A204.1 (cell line): ENCODE data around the gene EPHA8.

Experiments used
- FAIRE-seq: peaks from 2 replicates; lab custom pipeline; 2012; peaks lifted over from hg19 to GRCh38; lab: Jason Lieb, UNC

Gene EPHA8

DNA sequence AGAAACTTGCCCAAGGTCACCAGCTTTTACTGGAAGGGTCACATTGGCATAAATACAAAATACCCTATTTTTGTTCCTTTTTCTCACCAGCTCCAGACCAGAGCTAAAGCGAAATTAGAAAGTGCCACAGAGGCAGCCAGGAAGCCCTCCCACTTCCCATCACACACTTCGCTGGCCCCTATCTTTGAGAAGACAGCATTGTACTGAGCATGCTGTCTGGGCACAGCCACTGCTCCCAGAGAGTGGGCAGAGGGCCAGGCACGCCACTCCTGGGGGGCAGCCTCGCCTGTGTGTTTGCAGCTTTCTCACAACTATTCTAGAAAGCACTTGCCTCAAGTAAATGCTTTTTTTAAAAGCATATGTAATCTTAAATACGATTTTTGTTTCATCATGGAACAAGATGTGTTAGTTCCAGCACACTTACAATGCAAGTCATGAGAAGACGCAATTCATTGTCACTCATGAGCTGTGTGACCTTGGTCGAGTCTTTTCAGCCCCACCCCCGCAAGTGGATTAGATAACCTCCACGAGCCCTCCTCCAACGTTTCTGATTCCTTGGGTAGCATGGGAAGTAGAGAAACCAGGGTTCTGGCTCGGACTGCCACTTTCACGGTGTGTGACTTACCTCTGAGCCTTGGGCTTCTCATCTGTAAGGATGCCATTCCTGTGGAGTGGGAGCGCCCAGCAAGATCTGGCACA, 25.7 kb upstream of the EPHA8 start:
- FAIRE-seq, result no peak

DNA sequence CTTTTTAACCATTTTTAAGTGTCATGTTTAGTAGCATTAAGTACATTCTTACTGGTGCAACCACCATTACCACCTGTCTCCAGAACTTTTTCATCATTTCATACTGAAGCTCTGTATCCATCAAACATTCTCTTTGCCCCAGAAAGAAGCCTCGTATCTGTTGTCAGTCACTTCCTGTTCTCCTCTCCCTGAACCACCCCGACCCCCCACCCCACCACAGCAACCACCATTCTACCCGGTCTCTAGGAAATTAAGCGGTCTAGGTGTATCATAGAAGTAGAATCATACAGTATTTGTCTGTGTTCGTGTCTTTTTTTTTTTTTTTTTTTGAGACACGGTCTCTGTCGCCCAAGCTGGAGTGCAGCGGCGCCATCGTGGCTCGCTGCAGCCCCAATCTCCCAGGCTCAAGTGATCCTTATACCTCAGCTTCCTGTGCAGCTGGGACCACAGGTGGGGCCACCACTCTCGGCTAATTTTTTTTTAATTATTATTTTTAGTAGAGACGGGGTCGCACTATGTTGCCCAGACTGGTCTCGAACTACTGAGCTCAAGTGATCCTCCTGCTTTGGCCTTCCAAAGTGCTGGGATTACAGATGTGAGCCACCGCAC, 23.7 kb upstream of the EPHA8 start:
- FAIRE-seq, result no peak

DNA sequence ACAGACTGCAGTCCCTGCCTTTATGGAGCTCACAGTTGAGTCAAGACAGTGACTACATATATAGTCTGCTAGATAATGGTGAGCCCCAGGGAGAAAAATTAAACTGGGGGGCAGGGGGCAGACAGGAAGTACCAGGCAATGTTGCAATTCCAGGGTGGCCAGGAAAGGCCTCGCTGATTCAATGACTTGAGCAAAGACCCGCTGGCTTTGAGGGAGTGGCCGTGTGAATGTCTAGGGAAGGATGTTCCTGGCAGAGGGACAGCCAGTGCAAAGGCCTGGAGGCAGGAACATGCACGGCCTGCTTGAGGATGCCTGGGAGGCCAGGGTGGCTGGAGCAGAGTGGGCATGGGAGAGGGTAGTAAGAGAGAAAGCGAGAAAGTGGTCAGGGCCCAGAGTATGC, 23.0 kb upstream of the EPHA8 start:
- FAIRE-seq, result no peak

DNA sequence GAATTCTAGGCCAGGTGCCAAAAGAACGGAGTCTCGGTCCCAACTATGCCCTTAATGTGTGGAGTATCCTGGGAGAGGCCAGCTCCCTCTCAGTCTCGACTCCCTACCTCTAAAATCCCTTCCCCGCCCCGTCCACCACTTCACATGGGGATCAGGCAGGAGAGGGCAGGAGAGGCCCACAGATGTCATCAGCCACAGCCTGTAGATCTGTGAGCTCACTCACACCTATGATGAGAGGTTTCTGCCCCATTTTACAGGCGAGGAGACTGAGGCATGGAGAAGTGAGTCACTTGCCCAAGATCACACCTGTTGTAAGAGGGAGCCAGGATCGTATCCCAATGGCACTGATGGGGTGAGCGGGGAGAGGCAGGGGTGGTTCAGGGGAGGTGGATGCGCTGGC, 20.4 kb upstream of the EPHA8 start:
- FAIRE-seq, result no peak

DNA sequence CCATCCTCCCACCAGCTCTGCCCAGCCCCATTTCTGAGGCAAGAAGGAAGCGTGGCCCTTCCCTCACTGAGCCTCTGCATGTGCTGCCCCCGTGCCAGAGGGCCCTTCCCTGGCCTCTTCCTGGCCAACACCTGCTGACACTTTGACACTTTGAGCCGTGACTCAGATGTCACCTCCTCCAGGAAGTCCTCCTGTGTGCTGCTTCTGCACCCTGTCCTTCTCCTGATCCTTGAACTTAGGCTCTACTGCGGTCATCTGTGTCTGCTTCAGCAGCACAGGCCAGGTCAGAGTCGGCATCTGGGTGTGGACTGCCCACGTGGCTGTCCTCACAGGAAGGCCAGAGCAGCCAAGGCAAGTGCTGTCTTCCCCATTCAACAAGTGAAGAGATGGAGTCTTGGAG, 19.6 kb upstream of the EPHA8 start:
- FAIRE-seq, result no peak

DNA sequence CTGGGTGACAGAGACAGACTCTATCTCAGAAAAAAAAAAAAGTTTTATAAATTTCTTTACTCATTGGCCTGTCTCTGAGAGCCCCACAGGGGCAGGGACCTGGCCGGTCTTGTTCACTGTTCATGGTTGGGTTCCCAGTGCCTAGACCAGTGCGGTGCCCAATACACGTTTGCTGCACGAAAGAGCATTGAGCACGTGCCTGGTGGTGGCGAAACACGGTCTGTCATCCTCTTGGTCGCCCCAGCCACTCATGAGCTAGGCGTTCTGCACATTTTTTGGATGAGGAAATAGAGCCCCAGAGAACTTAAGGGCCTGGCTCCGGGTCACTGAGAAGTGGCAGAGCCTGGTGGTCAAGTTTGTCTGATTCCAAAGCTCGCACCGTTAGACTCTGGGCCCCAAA, 18.7 kb upstream of the EPHA8 start:
- no peak for FAIRE-seq

DNA sequence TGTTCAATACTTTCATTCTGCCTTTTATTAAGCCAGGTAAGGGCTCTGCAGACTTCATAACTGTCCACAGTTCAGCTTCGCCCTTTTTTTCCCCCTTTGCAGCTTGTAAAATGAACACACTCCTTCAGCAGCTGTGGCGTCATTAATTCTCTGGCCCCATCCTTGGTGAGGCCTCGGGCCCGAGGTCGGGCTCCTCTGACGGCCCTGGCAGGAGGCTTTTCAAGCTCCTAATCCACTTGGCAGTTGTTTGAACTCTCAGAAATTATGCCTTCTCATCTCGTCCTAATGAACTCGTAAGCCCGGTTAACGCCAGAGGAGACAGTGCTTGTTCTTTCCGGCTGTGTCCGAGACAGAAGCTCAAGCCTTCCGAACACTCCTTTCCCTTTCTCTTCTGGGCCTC, 18.1 kb upstream of the EPHA8 start:
- FAIRE-seq, result no peak

DNA sequence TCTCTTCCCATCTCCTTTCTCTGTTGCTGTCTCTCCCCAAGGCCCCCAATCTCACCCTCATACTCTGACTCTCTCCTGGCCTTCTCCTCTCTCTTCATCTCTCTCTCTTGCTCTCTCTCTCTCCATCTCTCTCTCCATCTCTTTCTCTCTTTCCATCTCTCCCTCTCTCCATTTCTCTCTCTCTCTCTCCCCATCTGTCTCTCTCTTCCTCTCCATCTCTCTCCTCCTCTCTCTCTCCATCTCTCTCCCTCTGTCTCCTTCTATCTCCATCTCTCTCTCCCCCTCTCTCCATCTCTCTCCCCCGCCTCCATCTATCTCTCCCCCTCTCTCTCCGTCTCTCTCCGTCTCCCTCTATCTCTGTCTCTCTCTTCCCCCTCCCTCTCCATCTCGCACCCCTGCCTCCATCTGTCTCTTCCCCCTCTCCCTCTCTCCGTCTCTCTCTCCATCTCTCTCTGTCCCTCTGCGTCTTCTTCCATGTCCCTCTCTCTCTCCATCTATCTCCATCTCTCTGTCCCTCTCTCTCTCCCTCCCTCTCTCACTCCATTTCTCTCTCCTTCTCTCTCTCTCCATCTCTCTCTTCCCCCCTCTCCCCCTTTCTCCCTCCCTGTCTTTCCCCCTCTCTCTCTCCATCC, 16.0 kb upstream of the EPHA8 start:
- FAIRE-seq, result no peak

DNA sequence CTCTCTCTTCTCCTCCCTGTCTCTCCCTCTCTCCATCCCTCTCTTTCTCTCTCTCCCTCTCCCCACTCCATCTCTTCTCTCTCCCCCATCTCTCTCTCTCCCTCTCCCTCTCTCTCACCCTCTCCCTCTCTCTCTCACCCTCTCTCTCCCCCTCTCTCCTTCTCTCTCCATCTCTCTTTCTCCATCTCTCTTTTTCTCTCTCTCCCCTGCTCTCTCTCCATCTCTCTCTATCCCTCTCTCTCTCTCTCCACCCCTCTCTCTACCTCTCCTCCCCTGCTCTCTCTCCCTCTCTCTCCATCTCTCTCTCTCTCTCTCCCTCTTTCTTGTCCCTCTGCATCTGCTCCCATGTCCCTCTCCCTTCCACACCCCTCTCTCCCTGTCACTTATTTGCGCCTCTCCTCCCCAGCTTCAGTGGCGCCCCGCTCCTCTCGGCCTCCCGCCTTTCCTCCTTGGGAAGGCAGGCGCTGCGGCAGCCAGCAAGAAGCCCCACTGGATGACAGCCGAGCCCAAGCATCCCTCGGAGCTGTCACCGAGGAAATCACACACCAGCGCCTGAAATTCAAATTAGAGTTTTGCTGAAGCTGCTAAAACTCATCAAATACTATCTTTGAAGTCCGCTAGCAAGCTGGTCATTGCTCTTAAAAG, 15.3 kb upstream of the EPHA8 start:
- no peak for FAIRE-seq

DNA sequence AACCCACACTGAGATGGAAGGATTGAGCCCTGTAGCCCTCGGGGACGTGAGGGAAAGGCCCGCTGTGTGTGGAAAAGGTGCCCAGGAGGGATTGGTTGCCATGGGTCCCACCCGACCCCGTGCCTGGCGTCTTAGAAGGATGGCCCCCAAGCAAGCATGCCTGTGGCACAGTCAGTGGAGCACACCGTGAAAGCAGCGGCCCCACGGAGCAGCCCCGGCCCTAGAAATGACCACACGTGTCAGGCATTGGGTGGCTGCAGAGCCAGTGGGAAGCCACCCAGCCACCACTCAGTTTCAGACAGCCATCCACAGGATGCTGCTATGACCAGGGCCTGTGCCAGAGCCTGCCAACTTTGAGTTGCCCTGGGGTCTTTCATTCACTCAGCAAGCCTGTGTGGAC, 13.3 kb upstream of the EPHA8 start:
- FAIRE-seq, result no peak

DNA sequence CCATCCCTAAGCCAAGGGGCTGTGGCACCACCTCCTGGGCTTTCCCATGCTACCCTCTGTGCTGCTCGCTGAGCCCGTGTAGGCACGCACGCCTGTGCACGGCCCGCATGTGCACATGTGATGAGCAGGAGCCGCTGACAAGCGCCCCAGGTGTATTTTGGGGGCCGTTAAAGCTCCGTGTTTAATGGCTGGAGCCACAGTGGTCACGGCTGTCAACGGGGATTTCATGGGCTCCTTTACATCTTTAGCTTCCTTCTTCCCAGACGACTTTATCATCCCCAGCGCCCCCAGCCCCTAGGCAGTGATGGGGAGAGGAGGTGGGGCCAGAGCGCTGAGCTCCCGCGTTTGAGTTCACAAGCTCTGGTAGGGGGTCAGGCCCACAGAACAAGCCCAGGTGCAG, 11.7 kb upstream of the EPHA8 start:
- FAIRE-seq, result no peak

DNA sequence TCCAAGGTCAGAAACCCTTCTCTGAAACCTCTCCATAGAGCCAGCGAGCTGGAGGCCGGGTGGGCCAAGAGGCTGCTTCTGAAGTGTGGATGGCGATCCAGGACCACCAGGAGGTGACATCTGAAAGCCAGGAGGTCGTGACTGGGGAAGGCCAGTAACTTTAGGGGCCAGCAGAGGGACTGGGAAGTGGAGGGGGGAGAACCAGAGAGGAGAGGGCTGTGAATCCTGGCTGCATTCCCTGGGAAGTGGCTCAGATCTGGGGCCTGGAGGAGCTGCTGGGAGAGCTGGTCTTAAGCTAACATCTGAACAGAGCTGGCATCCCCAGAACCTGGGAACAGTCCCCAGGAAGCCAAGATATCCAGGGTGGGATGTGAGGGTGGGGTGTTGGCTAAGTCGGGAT, 11.3 kb upstream of the EPHA8 start:
- no peak for FAIRE-seq

DNA sequence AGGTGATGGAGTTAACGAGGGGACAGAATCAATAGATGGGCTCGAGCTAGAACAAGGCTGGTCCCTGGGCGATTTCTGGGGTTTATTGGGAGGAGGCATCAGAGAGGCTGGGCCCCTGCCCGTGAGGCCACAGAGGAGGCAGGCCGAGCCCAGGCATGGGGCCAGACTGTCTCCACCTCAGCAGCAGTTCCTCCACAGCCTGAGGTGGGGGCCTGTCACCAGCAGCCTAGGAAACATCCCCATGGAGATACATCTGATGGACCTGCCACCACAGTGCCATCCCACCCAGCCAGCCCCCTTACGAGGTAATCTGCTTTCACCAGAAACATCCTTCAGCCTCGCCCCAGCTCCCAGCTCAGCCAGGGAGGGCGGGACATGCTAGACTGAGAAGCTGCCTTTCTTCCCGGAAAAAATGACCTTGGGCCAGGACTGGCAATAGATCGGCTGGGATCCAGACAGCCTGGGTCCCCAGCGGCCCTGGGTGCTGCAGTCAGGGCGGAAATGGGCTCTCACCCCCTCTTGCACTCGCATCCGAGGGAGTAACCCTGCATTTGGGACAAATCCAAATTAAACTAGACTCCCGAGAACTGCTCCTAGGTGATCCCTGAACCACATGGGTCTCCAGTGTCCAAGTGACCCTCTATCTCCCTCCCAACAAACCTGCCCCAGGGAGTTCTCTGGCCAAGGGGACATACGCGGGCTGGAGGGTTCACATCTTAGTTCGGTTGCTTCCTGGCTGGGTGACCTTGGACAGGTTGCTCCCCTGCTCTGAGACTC, 10.0 kb upstream of the EPHA8 start:
- FAIRE-seq, result no peak

DNA sequence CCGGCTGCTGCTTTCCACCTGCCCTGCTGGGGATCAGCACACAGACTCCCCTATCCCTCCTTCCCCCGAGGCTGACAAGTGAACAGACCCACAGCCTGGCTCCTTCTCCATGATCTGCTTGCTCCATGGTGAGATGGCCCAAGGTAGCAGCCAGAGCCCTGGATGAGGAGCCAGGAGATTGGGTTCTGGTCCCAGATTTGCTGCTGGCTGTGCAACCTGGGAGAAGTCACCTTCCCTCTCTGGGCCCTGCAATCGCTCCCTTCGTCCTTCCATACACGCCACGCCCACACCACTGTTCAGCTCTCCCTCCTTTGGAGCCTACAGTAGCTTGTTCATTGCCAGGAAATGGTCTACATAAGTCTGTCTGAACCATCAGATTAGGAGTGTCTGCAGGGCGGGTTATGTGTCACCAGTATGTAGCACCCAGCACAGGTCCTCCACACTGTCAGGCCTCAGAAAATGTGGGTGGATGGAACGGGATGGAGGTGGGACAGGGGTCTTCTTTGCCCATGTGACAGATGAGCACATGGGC, 9.2 kb upstream of the EPHA8 start:
- FAIRE-seq, result no peak

DNA sequence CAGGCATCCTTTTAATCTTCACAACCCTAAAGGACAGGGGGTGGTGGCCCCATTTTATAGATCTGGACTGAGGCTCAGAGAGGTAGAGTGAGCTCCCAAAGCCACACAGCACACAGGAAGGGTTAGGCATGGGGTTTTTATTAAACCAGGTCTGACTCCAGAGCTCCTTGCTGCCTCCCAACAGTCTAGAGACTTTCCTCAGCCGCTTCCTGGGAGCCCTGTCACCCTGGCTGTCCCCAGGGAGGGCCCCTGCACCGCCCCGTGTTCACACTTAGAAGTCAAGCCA, 8.0 kb upstream of the EPHA8 start:
- no peak for FAIRE-seq

DNA sequence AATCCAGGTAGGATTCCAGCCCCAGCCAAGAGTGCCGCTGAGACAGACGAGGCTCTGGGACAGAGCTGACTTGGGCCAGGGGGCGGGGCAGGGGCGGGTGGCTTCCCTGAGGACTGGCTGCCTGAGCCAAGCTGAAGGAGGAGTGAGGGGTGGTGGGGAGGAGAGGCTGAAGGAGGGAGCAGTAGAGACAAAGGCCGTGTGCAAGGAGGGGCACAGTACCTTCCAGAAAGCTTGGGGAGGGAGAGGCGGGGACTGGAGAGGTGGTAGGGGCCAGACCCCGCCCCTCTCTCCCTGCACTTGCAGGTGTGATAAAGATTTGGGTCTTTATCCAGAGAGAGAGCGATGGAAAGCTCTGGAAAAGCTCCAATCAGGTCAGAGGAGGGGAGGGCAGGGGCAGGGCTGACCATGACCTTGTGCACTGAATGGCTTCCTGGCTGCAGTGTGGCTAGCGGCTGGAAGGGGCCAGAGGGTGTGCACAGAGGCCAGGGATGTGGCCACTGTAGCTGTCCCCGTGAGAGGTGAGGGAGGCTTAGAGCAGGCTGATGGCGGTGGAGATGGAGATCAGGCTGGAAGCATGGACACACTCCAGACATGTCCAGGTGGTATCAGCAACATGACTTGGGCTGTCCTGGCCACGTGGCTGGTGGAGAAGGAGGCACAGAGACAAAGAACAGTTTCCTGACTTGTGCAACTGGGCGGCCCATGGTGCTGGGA, 6.7 kb upstream of the EPHA8 start:
- no peak for FAIRE-seq

DNA sequence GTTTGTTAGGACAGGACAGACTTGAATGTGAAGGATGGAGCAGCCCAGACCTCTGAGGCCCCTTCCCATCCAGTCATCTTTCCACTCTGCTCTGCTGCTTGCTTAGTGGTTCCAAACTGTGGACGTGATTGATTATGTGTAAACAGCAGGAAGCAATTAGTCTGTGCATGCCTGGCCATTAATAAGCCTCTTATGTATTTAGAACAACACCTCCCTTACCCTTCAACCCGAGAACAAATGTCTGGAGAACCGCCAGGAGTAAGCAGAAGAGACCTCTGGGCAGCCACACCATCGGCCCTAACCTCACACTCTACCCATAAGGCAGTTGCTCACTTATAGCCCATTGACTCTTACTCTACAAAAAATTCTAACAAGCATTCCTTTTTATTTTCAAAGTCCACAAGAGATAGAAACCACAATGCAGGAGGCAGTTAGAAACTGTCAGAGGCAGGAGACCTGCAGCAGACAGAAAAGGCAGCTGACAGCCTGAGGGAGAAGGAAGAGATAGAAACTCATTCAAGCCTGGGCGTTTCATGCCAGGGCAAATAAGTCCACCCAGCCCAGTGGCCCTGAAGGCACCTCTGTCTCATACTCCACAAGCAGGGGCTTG, 5.8 kb upstream of the EPHA8 start:
- no peak for FAIRE-seq

DNA sequence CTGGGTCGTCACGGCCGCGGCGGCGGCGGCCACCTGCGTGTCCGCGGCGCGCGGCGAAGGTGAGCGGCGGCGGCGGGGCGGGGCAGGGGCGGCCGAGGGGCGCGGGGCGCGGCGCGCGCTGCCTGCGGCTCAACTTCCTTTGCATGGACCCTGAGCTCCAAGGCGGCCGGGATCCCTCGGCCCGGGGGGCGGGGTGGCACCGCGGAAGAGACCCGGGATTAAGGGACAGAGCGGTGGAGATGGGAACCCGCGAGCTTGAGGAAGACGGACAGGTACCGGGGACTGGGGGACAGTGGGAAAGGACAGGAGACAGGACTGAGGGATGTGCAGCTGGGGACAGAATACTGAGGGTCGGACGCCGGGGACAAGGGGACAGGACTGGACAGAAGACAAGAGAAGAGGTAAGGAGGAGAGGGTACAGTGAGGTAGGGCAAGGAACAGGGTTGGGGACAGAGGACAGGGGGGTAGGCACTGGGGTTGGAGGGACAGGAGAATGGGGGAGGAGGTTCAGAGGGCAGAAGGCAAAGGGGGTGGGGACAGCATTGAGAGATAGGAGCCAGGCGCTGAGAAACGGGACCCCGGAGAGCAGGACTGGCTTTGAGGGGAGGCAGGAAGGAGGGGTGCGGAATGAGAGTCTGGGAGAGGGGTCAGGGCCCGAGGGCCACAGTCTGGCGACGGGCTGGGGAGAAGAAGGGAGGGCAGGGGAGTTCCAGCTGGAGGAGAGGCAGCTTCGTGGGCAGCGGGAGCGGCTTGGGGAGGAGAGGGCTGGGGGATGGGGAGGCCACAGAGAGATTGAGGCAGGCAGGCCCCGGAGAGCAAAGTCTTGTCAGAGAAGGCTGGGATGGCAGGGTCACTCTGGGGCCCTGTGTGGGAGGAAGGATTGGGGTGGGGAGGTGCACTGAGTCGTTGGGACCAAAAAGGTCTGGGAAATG, 648 bp downstream of the EPHA8 start:
- no peak for FAIRE-seq

DNA sequence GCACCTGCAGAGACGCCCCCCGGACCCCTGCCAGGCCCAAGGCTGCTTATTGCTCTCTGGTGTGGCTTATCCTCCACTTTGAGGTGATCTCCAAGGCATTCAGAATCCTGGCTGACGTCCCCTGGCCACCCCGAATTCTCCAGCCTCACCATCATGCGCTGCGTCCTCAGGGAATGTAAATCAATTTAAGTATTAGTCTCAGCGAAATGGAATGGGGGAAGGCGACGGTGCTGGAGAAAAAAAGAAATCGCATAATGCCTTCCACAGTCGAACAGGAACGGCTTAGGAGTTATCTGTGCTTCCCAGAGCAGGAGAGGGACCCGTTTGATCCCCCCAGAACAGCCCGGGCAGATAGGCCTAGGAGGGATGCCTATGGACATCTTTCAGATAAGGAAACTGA, 2.9 kb downstream of the EPHA8 start:
- no peak for FAIRE-seq

DNA sequence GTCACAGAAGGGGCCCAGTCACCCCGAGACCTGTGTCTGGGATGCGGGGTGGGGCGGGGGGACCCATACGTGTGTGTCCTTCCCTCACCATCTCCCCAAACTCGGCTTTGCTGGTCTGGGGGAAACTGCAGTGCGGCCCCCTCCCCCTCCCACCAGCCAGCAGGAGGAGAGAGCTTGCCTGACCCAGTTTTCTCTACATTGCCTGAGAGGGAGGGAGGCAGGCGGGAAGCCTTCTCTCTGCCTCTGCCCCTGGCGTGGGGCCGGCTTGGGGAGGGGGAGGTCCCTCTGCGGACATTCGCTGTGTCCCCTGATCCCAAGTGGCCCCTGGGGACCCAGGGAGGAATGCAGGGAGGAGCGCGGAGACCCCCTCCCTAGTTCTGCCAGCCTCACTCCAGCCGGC, 3.9 kb downstream of the EPHA8 start:
- FAIRE-seq, result no peak

DNA sequence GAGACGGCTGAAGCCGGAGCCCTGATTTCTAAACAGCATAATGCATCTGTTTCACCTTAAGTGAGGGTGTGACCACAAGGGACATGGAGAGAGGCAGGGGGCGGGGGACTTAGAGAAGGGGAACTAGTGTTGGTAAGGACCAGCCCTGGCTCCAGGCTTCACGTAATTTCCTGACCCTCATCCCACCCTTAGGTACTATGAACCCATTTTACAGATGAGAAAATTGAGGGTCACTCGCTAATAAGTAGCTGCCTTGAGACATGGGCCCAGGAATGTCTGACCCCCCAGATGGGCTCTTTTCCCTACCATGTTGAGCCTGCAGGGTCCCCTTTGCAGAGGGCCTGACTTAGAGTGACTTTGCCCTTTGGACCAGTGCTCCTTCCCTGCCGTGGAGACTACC, 4.7 kb downstream of the EPHA8 start:
- no peak for FAIRE-seq
